ENCODE results near the gene FAM228A. TPM values are rescaled to one million over a fixed set of nuclear protein-coding genes. Genes with fewer than 3 reads are reported as not detected.

The FAM228A gene
- total RNA-seq, 1 donor from 2014 or later, result 0.32 TPM

DNA sequence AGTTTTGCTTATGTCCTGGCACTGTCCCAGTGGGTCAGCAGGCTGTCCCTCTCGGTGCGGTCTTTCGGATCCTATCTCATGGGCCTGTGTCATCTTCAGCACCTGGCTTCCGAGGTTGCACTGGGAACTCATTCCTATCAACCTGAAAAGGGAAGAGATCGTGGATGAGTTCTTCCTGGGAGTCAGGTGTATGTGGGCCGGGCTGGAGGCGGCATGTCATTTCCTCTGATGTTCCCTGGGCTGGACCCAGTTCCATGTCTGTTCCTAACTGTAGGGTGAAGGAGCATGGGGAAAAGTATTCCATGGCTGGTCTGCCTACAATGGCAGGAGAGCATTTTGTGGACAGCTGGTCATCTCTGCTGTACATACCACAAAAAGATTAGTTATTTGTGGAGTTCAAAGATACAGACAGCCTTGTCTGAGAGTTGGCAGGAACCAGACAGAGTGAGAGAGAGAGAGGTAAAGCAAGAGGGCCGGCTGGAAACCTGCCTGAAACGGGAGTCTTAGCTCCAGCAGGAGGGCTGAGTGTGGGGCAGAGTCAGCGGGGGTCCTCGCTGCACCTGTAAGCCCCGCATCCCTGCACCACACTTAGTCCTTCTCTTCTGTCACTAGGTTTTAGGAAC, 25.2 kb downstream of the FAM228A start:
- no peaks in the 10 kb centered on the region for H3K27me3 Mint-ChIP-seq (ENCODE audit: unreplicated experiment)
- no peaks in the 10 kb centered on the region for H3K4me1 Mint-ChIP-seq (ENCODE audit: unreplicated experiment)
- no peak overlapping the region for H3K4me3 Mint-ChIP-seq (ENCODE audit: unreplicated experiment)
- DNase-seq (ENCODE audit: extremely low spot score, unreplicated experiment), result no peak
- TF ChIP-seq, protein P1, sequence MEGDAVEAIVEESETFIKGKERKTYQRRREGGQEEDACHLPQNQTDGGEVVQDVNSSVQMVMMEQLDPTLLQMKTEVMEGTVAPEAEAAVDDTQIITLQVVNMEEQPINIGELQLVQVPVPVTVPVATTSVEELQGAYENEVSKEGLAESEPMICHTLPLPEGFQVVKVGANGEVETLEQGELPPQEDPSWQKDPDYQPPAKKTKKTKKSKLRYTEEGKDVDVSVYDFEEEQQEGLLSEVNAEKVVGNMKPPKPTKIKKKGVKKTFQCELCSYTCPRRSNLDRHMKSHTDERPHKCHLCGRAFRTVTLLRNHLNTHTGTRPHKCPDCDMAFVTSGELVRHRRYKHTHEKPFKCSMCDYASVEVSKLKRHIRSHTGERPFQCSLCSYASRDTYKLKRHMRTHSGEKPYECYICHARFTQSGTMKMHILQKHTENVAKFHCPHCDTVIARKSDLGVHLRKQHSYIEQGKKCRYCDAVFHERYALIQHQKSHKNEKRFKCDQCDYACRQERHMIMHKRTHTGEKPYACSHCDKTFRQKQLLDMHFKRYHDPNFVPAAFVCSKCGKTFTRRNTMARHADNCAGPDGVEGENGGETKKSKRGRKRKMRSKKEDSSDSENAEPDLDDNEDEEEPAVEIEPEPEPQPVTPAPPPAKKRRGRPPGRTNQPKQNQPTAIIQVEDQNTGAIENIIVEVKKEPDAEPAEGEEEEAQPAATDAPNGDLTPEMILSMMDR (IDR thresholded peaks at IDR 0.05), result no peak
- H3K27ac Mint-ChIP-seq (ENCODE audit: unreplicated experiment), result no peak overlapping the region
- peaks cover 39% of the 10 kb centered on the region for H3K36me3 Mint-ChIP-seq (ENCODE audit: unreplicated experiment)
- H3K9me3 Mint-ChIP-seq (ENCODE audit: unreplicated experiment), result peaks cover 7% of the 10 kb centered on the region

DNA sequence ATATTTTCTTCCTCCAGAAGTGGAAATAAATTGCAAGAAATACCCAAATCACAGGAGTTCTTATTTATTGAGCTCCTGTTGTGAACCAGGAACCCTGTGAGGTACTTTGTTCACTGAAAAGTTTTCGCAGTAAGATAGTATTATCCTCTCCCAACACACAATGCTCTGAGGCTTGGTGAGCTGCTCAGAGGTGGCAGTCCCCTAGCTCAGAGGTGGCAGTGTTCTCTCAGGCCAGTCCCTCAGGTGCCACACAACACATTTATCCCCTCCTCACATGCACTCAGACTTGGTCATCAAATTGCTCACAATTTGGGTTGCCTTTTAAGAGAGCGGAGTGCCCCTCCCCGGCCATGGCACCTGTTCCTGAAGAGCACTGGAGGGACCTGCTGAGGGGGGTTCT, 25.9 kb downstream of the FAM228A start:
- H3K27ac Mint-ChIP-seq (ENCODE audit: unreplicated experiment), result no peak overlapping the region
- no peak for DNase-seq (ENCODE audit: extremely low spot score, unreplicated experiment)
- TF ChIP-seq, protein P1 (IDR thresholded peaks at IDR 0.05), result no peak
- peaks cover 7% of the 10 kb centered on the region for H3K9me3 Mint-ChIP-seq (ENCODE audit: unreplicated experiment)
- no peak overlapping the region for H3K4me3 Mint-ChIP-seq (ENCODE audit: unreplicated experiment)
- no peaks in the 10 kb centered on the region for H3K4me1 Mint-ChIP-seq (ENCODE audit: unreplicated experiment)
- H3K36me3 Mint-ChIP-seq (ENCODE audit: unreplicated experiment), result peaks cover 44% of the 10 kb centered on the region
- no peaks in the 10 kb centered on the region for H3K27me3 Mint-ChIP-seq (ENCODE audit: unreplicated experiment)

DNA sequence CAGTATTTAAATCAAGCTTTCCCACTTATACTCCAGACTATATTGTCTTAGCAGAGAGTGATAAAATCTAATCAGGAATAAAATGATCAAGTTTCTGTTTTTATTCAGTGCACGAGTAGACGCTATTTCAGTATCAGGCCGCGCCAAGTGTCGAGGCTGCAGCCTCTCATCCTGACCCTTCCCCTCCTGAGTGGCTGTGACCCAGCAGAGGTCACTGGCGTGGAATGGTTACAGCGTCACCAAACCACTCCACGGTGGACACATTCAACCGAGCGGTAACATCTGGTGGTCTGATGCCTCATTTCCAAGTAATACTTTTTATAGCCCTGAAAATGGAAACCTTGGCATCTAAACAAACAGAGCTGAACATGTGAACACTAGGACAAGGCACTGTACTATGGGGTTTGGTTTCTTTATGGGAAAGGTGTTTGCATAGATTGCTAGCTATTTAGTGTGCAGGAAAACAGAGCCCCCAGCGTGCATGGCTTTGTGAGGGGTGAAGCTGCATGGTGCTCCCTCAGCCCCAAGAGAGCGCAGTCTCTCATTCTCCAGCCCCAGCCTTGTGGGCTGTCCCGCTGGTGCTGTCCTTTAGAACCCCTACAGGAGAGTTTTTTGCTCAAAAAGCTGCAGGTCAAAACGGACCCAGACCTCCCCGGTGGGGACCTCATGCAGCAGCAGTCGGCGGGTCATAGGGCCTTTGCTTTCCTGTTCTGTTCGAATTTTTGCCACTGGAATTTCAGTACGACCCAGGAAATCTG, 28.4 kb downstream of the FAM228A start:
- Mint-ChIP-seq H3K36me3 (ENCODE audit: unreplicated experiment) (peaks cover 57% of the 10 kb centered on the region), H3K27ac (ENCODE audit: unreplicated experiment) (no peak overlapping the region), H3K4me3 (ENCODE audit: unreplicated experiment) (no peak overlapping the region), H3K4me1 (ENCODE audit: unreplicated experiment) (peaks cover 4% of the 10 kb centered on the region), H3K27me3 (ENCODE audit: unreplicated experiment) (no peaks in the 10 kb centered on the region), H3K9me3 (ENCODE audit: unreplicated experiment) (no peaks in the 10 kb centered on the region)
- TF ChIP-seq, protein P1 (IDR thresholded peaks at IDR 0.05), result no peak
- no peak for DNase-seq (ENCODE audit: extremely low spot score, unreplicated experiment)

DNA sequence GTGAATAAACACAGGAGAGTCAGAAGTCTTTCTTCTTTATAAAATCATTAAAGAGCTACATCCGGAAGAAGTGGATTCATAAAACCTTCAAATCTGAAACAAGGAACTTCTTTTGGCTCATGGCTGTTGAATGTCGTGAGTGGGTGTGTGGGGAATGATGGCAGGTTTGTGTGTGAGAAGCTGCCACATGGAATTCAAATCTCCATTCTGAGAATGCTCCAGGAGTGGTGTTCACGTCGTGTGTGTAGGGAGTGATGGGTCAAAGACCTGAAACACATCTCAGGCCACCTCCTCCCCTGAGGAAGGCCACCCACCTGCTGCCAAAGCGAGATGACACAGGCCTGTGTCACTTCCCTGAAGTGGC, 28.9 kb downstream of the FAM228A start:
- H3K4me1 Mint-ChIP-seq (ENCODE audit: unreplicated experiment), result peaks cover 4% of the 10 kb centered on the region
- H3K4me3 Mint-ChIP-seq (ENCODE audit: unreplicated experiment), result no peak overlapping the region
- H3K27ac Mint-ChIP-seq (ENCODE audit: unreplicated experiment), result no peak overlapping the region
- no peak for DNase-seq (ENCODE audit: extremely low spot score, unreplicated experiment)
- peaks cover 59% of the 10 kb centered on the region for H3K36me3 Mint-ChIP-seq (ENCODE audit: unreplicated experiment)
- H3K27me3 Mint-ChIP-seq (ENCODE audit: unreplicated experiment), result no peaks in the 10 kb centered on the region
- no peaks in the 10 kb centered on the region for H3K9me3 Mint-ChIP-seq (ENCODE audit: unreplicated experiment)
- TF ChIP-seq, protein P1 (IDR thresholded peaks at IDR 0.05), result no peak

GRCh38 chr2:24204505-24204904, 29.7 kb downstream of the FAM228A start:
- no peak for DNase-seq (ENCODE audit: extremely low spot score, unreplicated experiment)
- no peak overlapping the region for H3K4me3 Mint-ChIP-seq (ENCODE audit: unreplicated experiment)
- no peak overlapping the region for H3K27ac Mint-ChIP-seq (ENCODE audit: unreplicated experiment)
- H3K27me3 Mint-ChIP-seq (ENCODE audit: unreplicated experiment), result no peaks in the 10 kb centered on the region
- H3K4me1 Mint-ChIP-seq (ENCODE audit: unreplicated experiment), result peaks cover 4% of the 10 kb centered on the region
- TF ChIP-seq, protein P1 (IDR thresholded peaks at IDR 0.05), result no peak
- peaks cover 61% of the 10 kb centered on the region for H3K36me3 Mint-ChIP-seq (ENCODE audit: unreplicated experiment)
- H3K9me3 Mint-ChIP-seq (ENCODE audit: unreplicated experiment), result no peaks in the 10 kb centered on the region

Measured in osteocyte (in vitro differentiated cells).